Measurements from ENCODE around the gene NAALAD2.

GRCh38 chr11:90187839-90188238 lies 53.4 kb downstream of the NAALAD2 start:
- TF ChIP-seq CTCF (IDR thresholded peaks at IDR 0.05) (no peak), ZFX (IDR thresholded peaks at IDR 0.05; ENCODE audit: borderline replicate concordance) (no peak)
